Mesenchymal stem cell (in vitro differentiated cells and primary cell): Measurements from ENCODE around the gene CTH.
"Not testable (repeated sequence)": the region's sequence is repeated elsewhere in the genome, so short reads cannot be mapped to it uniquely, and the experiment has no call there.

Experiments used
- DNase-seq: peaks from one replicate; pipeline ENCODE4 v3.0.0-alpha.2; 2013
- H2AFZ ChIP-seq: one replicate; pipeline ENCODE4 v1.6.1; 2013; ENCODE audit warnings: low read depth, mild to moderate bottlenecking, control low read depth, inconsistent platforms, low read length, moderate library complexity
- H2AK5ac ChIP-seq: 2 replicates; pipeline ENCODE4 v1.6.1; 2013; ENCODE audit warnings: low read length, moderate library complexity, mild to moderate bottlenecking, inconsistent platforms; ENCODE audit not compliant: severe bottlenecking
- H2BK120ac ChIP-seq: one replicate; pipeline ENCODE4 v1.6.1; 2013; ENCODE audit warnings: low read depth, mild to moderate bottlenecking, inconsistent platforms, low read length, moderate library complexity
- H2BK12ac ChIP-seq, 2 experiments: one replicate each; pipeline ENCODE4 v1.6.1; 2013; ENCODE audit warnings: inconsistent platforms in 2 of 2, low read length in 2 of 2, mild to moderate bottlenecking in 2 of 2, moderate library complexity in 2 of 2, control low read depth in 1 of 2
- H2BK15ac ChIP-seq: one replicate; pipeline ENCODE4 v1.6.1; 2013; ENCODE audit warnings: mild to moderate bottlenecking, low read depth, inconsistent platforms; ENCODE audit not compliant: poor library complexity, severe bottlenecking
- H2BK5ac ChIP-seq: 2 replicates; pipeline ENCODE4 v1.6.1; 2013; ENCODE audit warnings: low read depth, mild to moderate bottlenecking, low read length, control low read depth, inconsistent platforms; ENCODE audit not compliant: poor library complexity, severe bottlenecking
- H3K14ac ChIP-seq, 2 experiments: one replicate each; pipeline ENCODE4 v1.6.1; 2013; ENCODE audit warnings: inconsistent platforms in 2 of 2, low read length in 2 of 2, control low read depth in 1 of 2, mild to moderate bottlenecking in 1 of 2, moderate library complexity in 1 of 2
- H3K18ac ChIP-seq, 2 experiments: one replicate each; pipeline ENCODE4 v1.6.1; 2013; ENCODE audit warnings: inconsistent platforms in 2 of 2, low read length in 2 of 2, control low read depth in 1 of 2, low read depth in 1 of 2, mild to moderate bottlenecking in 1 of 2
- H3K23ac ChIP-seq, 2 experiments: one replicate each; pipeline ENCODE4 v1.6.1; 2013; ENCODE audit warnings: inconsistent platforms in 2 of 2, low read length in 2 of 2, mild to moderate bottlenecking in 2 of 2, moderate library complexity in 2 of 2, control low read depth in 1 of 2
- H3K27ac ChIP-seq: 2 replicates; pipeline ENCODE4 v1.5.1; 2013; ENCODE audit warnings: mild to moderate bottlenecking, moderate library complexity, low read length, control low read depth, inconsistent platforms; ENCODE audit not compliant: poor library complexity, severe bottlenecking
- H3K27me3 ChIP-seq, 2 experiments: 2 replicates each; pipeline versions ENCODE4 v1.6.1 to v1.7.0; 2013; ENCODE audit warnings: low read length in 2 of 2, mild to moderate bottlenecking in 2 of 2, moderate library complexity in 2 of 2, control low read depth in 1 of 2, inconsistent platforms in 1 of 2; ENCODE audit not compliant: control insufficient read depth in 1 of 2, insufficient read depth in 1 of 2
- H3K36me3 ChIP-seq, 2 experiments: 2 replicates each; pipeline versions ENCODE4 v1.6.1 to v1.7.0; 2013; ENCODE audit warnings: low read length in 2 of 2, control low read depth in 1 of 2, inconsistent platforms in 1 of 2, low read depth in 1 of 2, mild to moderate bottlenecking in 1 of 2; ENCODE audit not compliant: insufficient read depth in 2 of 2, control insufficient read depth in 1 of 2
- H3K4ac ChIP-seq, 2 experiments: one replicate each; pipeline ENCODE4 v1.6.1; 2013; ENCODE audit warnings: inconsistent platforms in 2 of 2, low read length in 2 of 2, mild to moderate bottlenecking in 2 of 2, moderate library complexity in 2 of 2, control low read depth in 1 of 2, low read depth in 1 of 2
- H3K4me1 ChIP-seq: 2 replicates; pipeline ENCODE4 v1.6.1; 2013; ENCODE audit warnings: low read depth, low read length, control low read depth; ENCODE audit not compliant: control insufficient read depth, insufficient read depth
- H3K4me2 ChIP-seq: 2 replicates; pipeline ENCODE4 v1.6.1; 2013; ENCODE audit warnings: low read length, mild to moderate bottlenecking, inconsistent platforms; ENCODE audit not compliant: poor library complexity, severe bottlenecking
- H3K4me3 ChIP-seq, 2 experiments: 2 replicates each; pipeline versions ENCODE4 v1.5.1 to v1.7.0; 2013; ENCODE audit warnings: low read length in 2 of 2, mild to moderate bottlenecking in 2 of 2, control low read depth in 1 of 2, low read depth in 1 of 2; ENCODE audit not compliant: insufficient read depth in 1 of 2
- H3K79me1 ChIP-seq: replicated peaks from 2 replicates; pipeline ENCODE4 v1.6.1; 2013; ENCODE audit warnings: mild to moderate bottlenecking, control low read depth, low read length, inconsistent platforms; ENCODE audit not compliant: poor library complexity, severe bottlenecking
- H3K9ac ChIP-seq: 2 replicates; pipeline ENCODE4 v1.7.0; 2013; ENCODE audit warnings: mild to moderate bottlenecking, low read length, moderate library complexity
- H3K9me3 ChIP-seq: 2 replicates; pipeline ENCODE4 v1.7.0; 2013; ENCODE audit warnings: mild to moderate bottlenecking, low read length; ENCODE audit not compliant: control insufficient read depth
- H4K8ac ChIP-seq: one replicate; pipeline ENCODE4 v1.6.1; 2013; ENCODE audit warnings: inconsistent platforms, mild to moderate bottlenecking, low read length, moderate library complexity
- H4K91ac ChIP-seq: one replicate; pipeline ENCODE4 v1.6.1; 2013; ENCODE audit warnings: mild to moderate bottlenecking, low read length, inconsistent platforms
- WGBS: methylation state at CpG from one replicate; pipeline ENCODE4 v1.1.7; 2013; ENCODE audit warnings: mixed read lengths; 5-methylcytosine and 5-hydroxymethylcytosine counted together

CTH gene

DNA sequence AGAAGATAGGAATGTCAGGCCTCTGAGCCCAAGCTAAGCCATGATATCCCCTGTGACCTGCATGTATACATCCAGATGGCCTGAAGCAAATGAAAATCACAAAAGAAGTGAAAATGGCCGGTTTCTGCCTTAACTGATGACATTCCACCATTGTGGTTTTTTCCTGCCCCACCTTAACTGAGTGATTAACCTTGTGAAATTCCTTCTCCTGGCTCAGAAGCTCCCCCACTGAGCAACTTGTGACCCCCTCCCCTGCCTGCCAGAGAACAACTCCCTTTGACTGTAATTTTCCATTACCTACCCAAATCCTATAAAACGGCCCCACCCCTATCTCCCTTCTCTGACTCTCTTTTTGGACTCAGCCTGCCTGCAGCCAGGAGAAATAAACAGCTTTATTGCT is 37.5 kb upstream of the CTH start:
- H4K8ac ChIP-seq, H2BK15ac ChIP-seq, H3K27ac ChIP-seq, H3K9me3 ChIP-seq, H3K36me3 ChIP-seq, H3K14ac ChIP-seq, DNase-seq, H3K18ac ChIP-seq, H2BK12ac ChIP-seq, H3K4me1 ChIP-seq, H3K27me3 ChIP-seq, H3K4me2 ChIP-seq, H3K4ac ChIP-seq, H3K9ac ChIP-seq, H3K23ac ChIP-seq, H2BK5ac ChIP-seq, H3K4me3 ChIP-seq, H2AFZ ChIP-seq, H2AK5ac ChIP-seq, H3K79me1 ChIP-seq, H4K91ac ChIP-seq, H2BK120ac ChIP-seq: not testable (repeated sequence)
- WGBS: 61% methylated on average over 2 of the region's 2 CpGs

DNA sequence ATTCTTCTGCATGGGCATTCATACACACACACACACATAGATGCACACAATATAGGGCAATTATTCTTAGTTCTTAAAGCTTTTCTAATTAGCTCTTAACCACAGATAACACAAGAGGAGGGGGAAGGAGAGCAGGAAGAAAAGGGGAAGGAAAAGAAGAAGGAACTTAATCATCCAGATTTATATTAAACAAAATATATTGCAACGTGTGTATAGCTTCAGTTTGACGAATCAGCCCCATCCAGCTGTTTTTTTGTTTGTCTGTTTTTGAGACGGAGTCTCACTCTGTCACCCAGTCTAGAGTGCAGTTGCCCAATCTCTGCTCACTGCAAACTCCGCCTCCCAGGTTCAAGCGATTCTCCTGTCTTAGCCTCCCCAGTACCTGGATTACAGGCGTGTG is 34.9 kb upstream of the CTH start:
- Histone ChIP-seq H3K4ac (no peak overlapping the region), H3K27ac (no peak overlapping the region), H2AFZ (no peak overlapping the region), H4K8ac (no peak overlapping the region), H3K4me1 (no peaks in the 10 kb centered on the region), H2BK12ac (no peak overlapping the region), H2AK5ac (no peak overlapping the region), H3K14ac (no peak overlapping the region), H3K9me3 (no peaks in the 10 kb centered on the region), H3K18ac (no peak overlapping the region), H3K79me1 (no peaks in the 10 kb centered on the region), H3K4me2 (no peak overlapping the region), H2BK120ac (no peak overlapping the region), H3K23ac (no peak overlapping the region), H4K91ac (no peak overlapping the region), H2BK15ac (no peak overlapping the region), H3K9ac (no peak overlapping the region), H3K36me3 (no peaks in the 10 kb centered on the region), H3K4me3 (no peak overlapping the region), H2BK5ac (no peak overlapping the region), H3K27me3 (no peaks in the 10 kb centered on the region)
- no peak for DNase-seq
- 83% methylated on average over 6 of the region's 6 CpGs for WGBS

DNA sequence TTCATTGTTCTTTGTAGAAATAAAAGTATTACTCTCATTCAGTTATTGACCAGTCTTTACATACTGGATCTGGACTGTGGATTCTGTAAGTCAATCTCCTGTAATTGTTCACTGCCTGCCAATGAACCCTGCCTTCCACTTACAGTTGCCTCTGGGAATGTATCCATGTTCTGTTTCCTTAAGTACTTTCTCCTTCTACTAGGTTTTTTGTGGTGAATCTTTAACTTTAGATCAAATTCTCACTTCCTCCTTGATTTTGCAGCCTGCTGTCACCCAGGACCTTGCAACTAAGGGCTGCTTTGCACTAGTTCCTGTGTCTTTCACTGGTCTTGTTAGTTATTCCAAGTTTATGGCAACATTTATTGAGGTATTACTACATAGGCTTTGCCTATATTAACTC is 28.4 kb upstream of the CTH start:
- Histone ChIP-seq H3K4me3 (no peak overlapping the region), H3K9ac (no peak overlapping the region), H3K9me3 (no peaks in the 10 kb centered on the region), H2AFZ (no peak overlapping the region), H2BK15ac (no peak overlapping the region), H3K27me3 (no peaks in the 10 kb centered on the region), H2BK5ac (no peak overlapping the region), H3K4ac (no peak overlapping the region), H3K79me1 (no peaks in the 10 kb centered on the region), H3K27ac (no peak overlapping the region), H3K14ac (no peak overlapping the region), H3K36me3 (no peaks in the 10 kb centered on the region), H2BK12ac (no peak overlapping the region), H3K4me1 (no peaks in the 10 kb centered on the region), H3K18ac (no peak overlapping the region), H3K23ac (no peak overlapping the region), H2AK5ac (no peak overlapping the region), H4K91ac (no peak overlapping the region), H3K4me2 (no peak overlapping the region), H2BK120ac (no peak overlapping the region), H4K8ac (no peak overlapping the region)
- DNase-seq: no peak

DNA sequence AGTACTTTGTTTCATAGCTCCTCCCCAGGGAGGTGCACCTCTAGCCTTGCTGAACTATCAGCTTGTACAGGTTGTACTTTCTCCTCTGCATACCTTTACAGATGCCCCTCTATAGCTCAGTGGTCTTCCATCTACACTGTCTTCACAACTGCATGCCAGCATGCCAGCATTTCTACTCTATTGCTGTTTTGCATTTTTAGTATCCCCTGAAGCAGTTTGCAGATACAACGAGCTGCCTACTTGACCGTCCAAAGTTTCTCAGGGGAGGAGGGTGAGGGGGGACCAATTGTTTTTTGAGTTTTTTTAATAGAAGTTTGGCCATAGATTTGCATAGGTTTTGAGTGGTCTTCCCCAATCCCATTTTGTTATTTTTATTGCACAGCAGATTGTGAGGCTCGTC is 27.6 kb upstream of the CTH start:
- no peak overlapping the region for H3K9ac ChIP-seq
- H2AFZ ChIP-seq: no peak overlapping the region
- H3K4me1 ChIP-seq: no peaks in the 10 kb centered on the region
- no peak overlapping the region for H3K14ac ChIP-seq
- H4K8ac ChIP-seq: no peak overlapping the region
- no peaks in the 10 kb centered on the region for H3K27me3 ChIP-seq
- H3K4me3 ChIP-seq: no peak overlapping the region
- no peak overlapping the region for H2BK120ac ChIP-seq
- H3K4me2 ChIP-seq: no peak overlapping the region
- DNase-seq: no peak
- no peak overlapping the region for H3K18ac ChIP-seq
- WGBS: 88% methylated on average over 3 of the region's 3 CpGs
- no peak overlapping the region for H3K23ac ChIP-seq
- H2BK5ac ChIP-seq: no peak overlapping the region
- H2AK5ac ChIP-seq: no peak overlapping the region
- no peaks in the 10 kb centered on the region for H3K9me3 ChIP-seq
- H2BK12ac ChIP-seq: no peak overlapping the region
- H3K4ac ChIP-seq: no peak overlapping the region
- H3K27ac ChIP-seq: no peak overlapping the region
- no peak overlapping the region for H2BK15ac ChIP-seq
- no peak overlapping the region for H4K91ac ChIP-seq
- H3K36me3 ChIP-seq: no peaks in the 10 kb centered on the region
- no peaks in the 10 kb centered on the region for H3K79me1 ChIP-seq
